Osteocyte (in vitro differentiated cells): ENCODE results near the gene PRDM15. TPM values are rescaled to one million over a fixed set of nuclear protein-coding genes. Genes with fewer than 3 reads are reported as not detected.

Experiments
- DNase-seq: peaks from one replicate; pipeline ENCODE4 v3.0.0; 2021; ENCODE audit warnings: mixed read lengths; ENCODE audit not compliant: unreplicated experiment; ENCODE audit errors: extremely low spot score
- H3K27ac Mint-ChIP-seq: one replicate; pipeline ENCODE4 v1.8.0; 2021; ENCODE audit warnings: mild to moderate bottlenecking, mixed read lengths; ENCODE audit not compliant: unreplicated experiment
- H3K27me3 Mint-ChIP-seq: one replicate; pipeline ENCODE4 v1.8.0; 2021; ENCODE audit warnings: mixed read lengths; ENCODE audit not compliant: unreplicated experiment
- H3K36me3 Mint-ChIP-seq: one replicate; pipeline ENCODE4 v1.8.0; 2021; ENCODE audit warnings: mixed read lengths; ENCODE audit not compliant: unreplicated experiment
- H3K4me1 Mint-ChIP-seq: one replicate; pipeline ENCODE4 v1.8.0; 2021; ENCODE audit warnings: mixed read lengths; ENCODE audit not compliant: unreplicated experiment
- H3K4me3 Mint-ChIP-seq: one replicate; pipeline ENCODE4 v1.8.0; 2021; ENCODE audit warnings: mild to moderate bottlenecking, moderate library complexity, mixed read lengths; ENCODE audit not compliant: unreplicated experiment
- H3K9me3 Mint-ChIP-seq: one replicate; pipeline ENCODE4 v1.8.0; 2021; ENCODE audit warnings: mixed read lengths; ENCODE audit not compliant: unreplicated experiment
- total RNA-seq: library from RNA; stranded (reverse); gene quantifications from 2 replicates; pipeline ENCODE4 v1.2.1, GENCODE V29; 2021
- TF ChIP-seq, protein P1 (sequence below): fragments of 200-600 bp; sonication (generic); IDR thresholded peaks from 2 replicates; pipeline ENCODE4 v1.5.0; 2021; ENCODE audit warnings: antibody characterized with exemption, mild to moderate bottlenecking, moderate library complexity

The PRDM15 gene
- total RNA-seq, 1 donor from 2014 or later = 11.4 TPM

DNA sequence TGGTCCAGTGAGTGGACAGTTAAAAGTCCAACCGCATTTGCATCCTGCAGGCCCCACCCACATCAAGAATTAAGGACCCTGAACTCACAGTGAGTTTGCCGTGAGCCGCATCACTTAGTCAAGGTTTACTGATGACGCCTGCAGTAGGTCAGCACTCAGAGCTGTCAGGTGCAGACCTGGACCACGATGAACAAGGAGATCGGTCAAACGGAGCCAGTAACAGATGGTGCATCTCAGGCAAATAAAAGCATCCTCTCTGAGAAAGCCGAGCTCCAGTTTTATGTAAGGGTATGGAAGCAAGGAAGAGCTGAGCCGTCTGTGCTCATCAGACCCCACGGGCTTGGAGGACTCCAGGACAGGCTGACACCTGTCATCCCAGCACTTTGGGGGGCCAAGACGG is 4.5 kb downstream of the PRDM15 start:
- Mint-ChIP-seq H3K9me3 (no peaks in the 10 kb centered on the region), H3K27me3 (no peaks in the 10 kb centered on the region), H3K27ac (no peak overlapping the region), H3K4me1 (peaks cover 21% of the 10 kb centered on the region), H3K36me3 (no peaks in the 10 kb centered on the region), H3K4me3 (no peak overlapping the region)
- no peak for DNase-seq
- TF ChIP-seq, protein P1, sequence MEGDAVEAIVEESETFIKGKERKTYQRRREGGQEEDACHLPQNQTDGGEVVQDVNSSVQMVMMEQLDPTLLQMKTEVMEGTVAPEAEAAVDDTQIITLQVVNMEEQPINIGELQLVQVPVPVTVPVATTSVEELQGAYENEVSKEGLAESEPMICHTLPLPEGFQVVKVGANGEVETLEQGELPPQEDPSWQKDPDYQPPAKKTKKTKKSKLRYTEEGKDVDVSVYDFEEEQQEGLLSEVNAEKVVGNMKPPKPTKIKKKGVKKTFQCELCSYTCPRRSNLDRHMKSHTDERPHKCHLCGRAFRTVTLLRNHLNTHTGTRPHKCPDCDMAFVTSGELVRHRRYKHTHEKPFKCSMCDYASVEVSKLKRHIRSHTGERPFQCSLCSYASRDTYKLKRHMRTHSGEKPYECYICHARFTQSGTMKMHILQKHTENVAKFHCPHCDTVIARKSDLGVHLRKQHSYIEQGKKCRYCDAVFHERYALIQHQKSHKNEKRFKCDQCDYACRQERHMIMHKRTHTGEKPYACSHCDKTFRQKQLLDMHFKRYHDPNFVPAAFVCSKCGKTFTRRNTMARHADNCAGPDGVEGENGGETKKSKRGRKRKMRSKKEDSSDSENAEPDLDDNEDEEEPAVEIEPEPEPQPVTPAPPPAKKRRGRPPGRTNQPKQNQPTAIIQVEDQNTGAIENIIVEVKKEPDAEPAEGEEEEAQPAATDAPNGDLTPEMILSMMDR = no peak

DNA sequence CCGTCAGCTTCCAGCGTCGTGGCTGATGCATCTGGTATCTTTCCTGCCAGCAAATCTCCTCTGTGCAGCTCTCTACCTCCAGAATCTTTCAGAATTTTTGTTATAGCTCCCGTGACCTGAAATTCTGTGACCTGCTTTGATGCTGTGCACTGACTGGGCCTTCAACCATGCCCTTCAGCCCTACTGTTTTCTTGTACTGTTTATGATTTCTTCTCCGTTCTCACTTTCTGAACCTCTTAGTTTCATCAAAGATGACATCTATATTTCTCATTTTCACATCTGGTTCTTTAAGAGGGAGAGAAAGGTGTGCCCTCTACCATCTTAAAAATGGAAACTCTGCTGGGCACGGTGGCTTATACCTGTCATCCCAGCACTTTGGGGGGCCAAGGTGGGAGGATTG is 5.7 kb downstream of the PRDM15 start:
- no peaks in the 10 kb centered on the region for H3K27me3 Mint-ChIP-seq
- H3K4me1 Mint-ChIP-seq = peaks cover 28% of the 10 kb centered on the region
- no peaks in the 10 kb centered on the region for H3K9me3 Mint-ChIP-seq
- TF ChIP-seq, protein P1 = no peak
- H3K36me3 Mint-ChIP-seq = no peaks in the 10 kb centered on the region
- no peak overlapping the region for H3K27ac Mint-ChIP-seq
- DNase-seq = no peak
- no peak overlapping the region for H3K4me3 Mint-ChIP-seq

DNA sequence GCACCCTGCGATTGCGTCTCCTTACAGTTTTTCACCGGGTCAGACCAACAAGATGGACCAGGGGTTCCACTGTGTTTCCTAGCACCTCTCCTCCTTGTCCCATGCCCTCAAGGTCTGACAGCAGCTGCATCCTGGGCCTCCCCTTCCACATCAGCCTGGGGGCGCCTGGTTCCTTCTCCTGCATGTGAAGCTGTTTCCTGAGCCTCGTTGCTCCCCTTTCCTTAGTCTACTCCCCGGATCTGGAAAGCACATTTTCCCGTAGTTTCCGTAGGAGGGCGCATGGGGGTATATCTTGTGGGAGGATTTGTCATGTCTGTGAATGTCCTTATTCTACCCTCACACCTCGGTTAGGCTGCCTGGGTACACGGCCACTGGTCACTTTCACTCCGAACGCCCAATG is 6.1 kb downstream of the PRDM15 start:
- Mint-ChIP-seq H3K27ac (no peak overlapping the region), H3K36me3 (no peaks in the 10 kb centered on the region), H3K27me3 (no peaks in the 10 kb centered on the region), H3K4me1 (peaks cover 31% of the 10 kb centered on the region), H3K4me3 (no peak overlapping the region), H3K9me3 (no peaks in the 10 kb centered on the region)
- DNase-seq = no peak
- TF ChIP-seq, protein P1 = no peak

DNA sequence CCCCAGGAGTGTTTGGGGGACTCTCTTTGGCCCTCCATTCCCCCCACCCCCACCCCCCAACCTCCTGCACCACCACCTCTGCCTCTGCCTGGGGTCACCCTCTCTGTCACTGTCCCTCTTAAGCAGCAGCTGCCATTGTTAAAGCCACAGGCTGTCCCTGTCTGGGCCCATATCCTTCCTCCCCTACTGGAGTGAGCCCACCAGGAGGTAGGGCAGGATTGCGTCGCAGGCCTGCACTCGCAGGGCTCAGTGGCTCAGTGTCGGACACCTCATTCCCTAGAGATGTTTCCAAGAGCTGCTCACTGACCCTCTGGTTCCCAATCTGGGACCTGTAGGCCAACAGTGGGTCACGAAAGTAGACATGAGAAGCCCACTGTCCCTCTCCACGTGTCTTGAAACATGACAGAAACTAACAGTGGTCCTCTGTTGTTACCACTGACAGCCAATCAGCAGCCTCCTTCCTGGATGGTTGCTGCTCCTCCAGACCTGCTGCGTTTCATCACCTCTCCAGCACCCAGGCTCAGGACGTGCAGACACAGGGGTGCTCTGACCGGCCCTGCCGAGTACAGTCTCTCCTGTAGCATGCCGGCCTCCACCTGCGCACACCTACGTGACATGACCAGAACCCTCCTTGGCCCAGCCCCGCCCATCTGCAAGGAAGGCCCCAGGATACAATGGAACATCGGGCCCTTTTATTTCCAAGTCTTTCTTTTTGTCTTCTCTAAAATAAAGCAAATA is 7.7 kb downstream of the PRDM15 start:
- TF ChIP-seq, protein P1 = no peak
- Mint-ChIP-seq H3K36me3 (no peaks in the 10 kb centered on the region), H3K4me1 (peaks cover 18% of the 10 kb centered on the region), H3K27ac (no peak overlapping the region), H3K27me3 (no peaks in the 10 kb centered on the region), H3K4me3 (no peak overlapping the region), H3K9me3 (no peaks in the 10 kb centered on the region)
- no peak for DNase-seq

DNA sequence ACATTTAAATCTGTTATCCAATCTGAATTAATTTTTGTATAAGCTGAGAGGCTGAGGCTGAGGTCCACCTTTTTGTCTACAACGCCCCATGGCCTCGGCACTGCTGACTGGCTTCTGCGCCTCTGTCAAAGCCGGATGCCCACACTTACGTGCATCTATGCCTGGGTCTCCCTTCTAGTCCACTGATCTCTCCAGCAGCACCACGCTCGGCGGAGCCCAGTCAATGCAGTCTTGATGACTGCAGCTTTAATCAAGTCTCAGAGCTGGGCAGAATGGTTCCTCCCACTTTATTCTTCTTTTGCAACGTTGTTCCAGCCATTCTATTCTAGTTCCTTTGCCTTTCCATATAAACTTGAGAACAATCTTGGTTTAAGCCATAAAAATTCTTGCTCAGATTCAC is 9.4 kb downstream of the PRDM15 start:
- Mint-ChIP-seq H3K4me3 (no peak overlapping the region), H3K4me1 (peaks cover 16% of the 10 kb centered on the region), H3K9me3 (no peaks in the 10 kb centered on the region), H3K36me3 (no peaks in the 10 kb centered on the region), H3K27me3 (no peaks in the 10 kb centered on the region), H3K27ac (no peak overlapping the region)
- TF ChIP-seq, protein P1 = no peak
- no peak for DNase-seq
